ENCODE data around the gene SERPINA5.

DNA sequence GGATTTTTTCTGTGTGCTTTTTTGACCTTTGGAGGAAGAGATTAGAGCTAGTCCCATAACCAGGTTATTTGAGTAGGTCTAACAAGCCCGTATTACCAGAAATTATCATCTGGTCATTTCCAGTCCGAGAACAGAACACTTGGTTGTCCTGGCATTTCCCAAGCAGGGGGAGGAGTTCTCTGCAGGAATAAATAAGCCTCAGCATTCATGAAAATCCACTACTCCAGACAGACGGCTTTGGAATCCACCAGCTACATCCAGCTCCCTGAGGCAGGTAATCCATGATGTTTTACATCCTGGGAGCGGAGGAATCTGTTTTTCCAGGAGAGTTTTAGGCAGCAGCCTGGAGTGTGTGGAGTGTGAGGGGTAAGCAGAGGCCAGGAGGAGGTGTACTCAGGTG lies 30.9 kb downstream of the SERPINA5 start, which contains the start of gene SERPINA3:
- TF ChIP-seq, protein P1, sequence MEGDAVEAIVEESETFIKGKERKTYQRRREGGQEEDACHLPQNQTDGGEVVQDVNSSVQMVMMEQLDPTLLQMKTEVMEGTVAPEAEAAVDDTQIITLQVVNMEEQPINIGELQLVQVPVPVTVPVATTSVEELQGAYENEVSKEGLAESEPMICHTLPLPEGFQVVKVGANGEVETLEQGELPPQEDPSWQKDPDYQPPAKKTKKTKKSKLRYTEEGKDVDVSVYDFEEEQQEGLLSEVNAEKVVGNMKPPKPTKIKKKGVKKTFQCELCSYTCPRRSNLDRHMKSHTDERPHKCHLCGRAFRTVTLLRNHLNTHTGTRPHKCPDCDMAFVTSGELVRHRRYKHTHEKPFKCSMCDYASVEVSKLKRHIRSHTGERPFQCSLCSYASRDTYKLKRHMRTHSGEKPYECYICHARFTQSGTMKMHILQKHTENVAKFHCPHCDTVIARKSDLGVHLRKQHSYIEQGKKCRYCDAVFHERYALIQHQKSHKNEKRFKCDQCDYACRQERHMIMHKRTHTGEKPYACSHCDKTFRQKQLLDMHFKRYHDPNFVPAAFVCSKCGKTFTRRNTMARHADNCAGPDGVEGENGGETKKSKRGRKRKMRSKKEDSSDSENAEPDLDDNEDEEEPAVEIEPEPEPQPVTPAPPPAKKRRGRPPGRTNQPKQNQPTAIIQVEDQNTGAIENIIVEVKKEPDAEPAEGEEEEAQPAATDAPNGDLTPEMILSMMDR (IDR thresholded peaks at IDR 0.05): no peak
- TF ChIP-seq EZH2 (IDR thresholded peaks at IDR 0.05; ENCODE audit: borderline replicate concordance, insufficient read depth, low read depth, low read length, poor library complexity, severe bottlenecking): no peak
